Neural progenitor cell (in vitro differentiated cells): ENCODE results near the gene ELF5.

ENCODE experiments used
- EZH2 ChIP-seq: fragments of 200-600 bp; sonication (generic); IDR thresholded peaks from 2 replicates; pipeline ENCODE4 v1.6.1; 2017; ENCODE audit warnings: antibody characterized with exemption, mild to moderate bottlenecking, moderate library complexity
- TF ChIP-seq, protein P1 (sequence below): fragments of 200-600 bp; sonication (generic); IDR thresholded peaks from 2 replicates; pipeline ENCODE4 v1.5.1; 2017; ENCODE audit warnings: antibody characterized with exemption, mild to moderate bottlenecking

DNA sequence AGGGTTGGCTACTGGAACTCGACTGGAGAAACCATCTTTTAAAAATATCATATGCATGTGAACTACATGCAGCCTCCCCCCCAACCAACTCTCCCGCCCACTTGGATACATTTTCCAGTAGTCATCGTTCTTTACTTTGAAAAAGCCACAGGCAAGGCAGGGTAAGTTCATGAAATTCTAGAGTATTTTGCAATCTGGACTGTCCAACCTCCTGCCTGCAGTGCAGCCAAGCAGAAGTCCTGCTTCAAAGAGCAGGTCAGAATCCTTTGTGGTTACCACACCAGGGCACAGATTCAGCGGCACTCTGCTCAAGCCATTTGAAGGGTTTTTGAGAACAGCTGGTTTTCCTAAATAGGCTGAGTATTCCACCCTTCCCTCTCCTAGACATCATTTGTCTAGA lies 12.1 kb downstream of the ELF5 start:
- TF ChIP-seq, protein P1, sequence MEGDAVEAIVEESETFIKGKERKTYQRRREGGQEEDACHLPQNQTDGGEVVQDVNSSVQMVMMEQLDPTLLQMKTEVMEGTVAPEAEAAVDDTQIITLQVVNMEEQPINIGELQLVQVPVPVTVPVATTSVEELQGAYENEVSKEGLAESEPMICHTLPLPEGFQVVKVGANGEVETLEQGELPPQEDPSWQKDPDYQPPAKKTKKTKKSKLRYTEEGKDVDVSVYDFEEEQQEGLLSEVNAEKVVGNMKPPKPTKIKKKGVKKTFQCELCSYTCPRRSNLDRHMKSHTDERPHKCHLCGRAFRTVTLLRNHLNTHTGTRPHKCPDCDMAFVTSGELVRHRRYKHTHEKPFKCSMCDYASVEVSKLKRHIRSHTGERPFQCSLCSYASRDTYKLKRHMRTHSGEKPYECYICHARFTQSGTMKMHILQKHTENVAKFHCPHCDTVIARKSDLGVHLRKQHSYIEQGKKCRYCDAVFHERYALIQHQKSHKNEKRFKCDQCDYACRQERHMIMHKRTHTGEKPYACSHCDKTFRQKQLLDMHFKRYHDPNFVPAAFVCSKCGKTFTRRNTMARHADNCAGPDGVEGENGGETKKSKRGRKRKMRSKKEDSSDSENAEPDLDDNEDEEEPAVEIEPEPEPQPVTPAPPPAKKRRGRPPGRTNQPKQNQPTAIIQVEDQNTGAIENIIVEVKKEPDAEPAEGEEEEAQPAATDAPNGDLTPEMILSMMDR = no peak
- TF ChIP-seq EZH2 = no peak
